HepG2 (cell line): Measurements from ENCODE around the gene ZNF3. TPM values are rescaled to one million over a fixed set of nuclear protein-coding genes. Genes with fewer than 3 reads are reported as not detected.
A peak's percentile ranks its signal among the peaks of the same experiment; 100 is the strongest.

Source experiments
- ADNP ChIP-seq: sonication (generic); formaldehyde crosslinking; IDR thresholded peaks from 2 replicates; pipeline ENCODE4 v1.4.0; 2020; ENCODE audit warnings: missing genetic modification reagents
- ESRRA ChIP-seq: sonication (generic); formaldehyde crosslinking; IDR thresholded peaks from 2 replicates; pipeline ENCODE4 v1.5.1; 2020; ENCODE audit warnings: mild to moderate bottlenecking, low read depth, missing genetic modification reagents
- NRL ChIP-seq: sonication (generic); formaldehyde crosslinking; IDR thresholded peaks from 2 replicates; pipeline ENCODE4 v1.5.0; 2020; ENCODE audit warnings: missing genetic modification reagents, mild to moderate bottlenecking, moderate library complexity, borderline replicate concordance
- REL ChIP-seq: sonication (generic); formaldehyde crosslinking; conservative IDR thresholded peaks from 2 replicates; pipeline ENCODE4 v1.8.0; 2022; ENCODE audit warnings: mild to moderate bottlenecking, missing genetic modification reagents, moderate library complexity
- SAFB2 ChIP-seq: sonication (generic); formaldehyde crosslinking; IDR thresholded peaks from 2 replicates; pipeline ENCODE4 v1.5.1; 2020; ENCODE audit warnings: missing genetic modification reagents, low read depth, mild to moderate bottlenecking, borderline replicate concordance
- SOX6 ChIP-seq, 2 experiments: fragments of 450-650 bp in 1 of 2; sonication (generic) in 1 of 2; formaldehyde crosslinking in 1 of 2; IDR thresholded peaks; 2 replicates each; pipeline versions ENCODE4 v1.4.0 to v1.6.1; 2017 to 2020; ENCODE audit warnings: antibody characterized with exemption in 1 of 2, mild to moderate bottlenecking in 1 of 2, missing genetic modification reagents in 1 of 2
- SPEN ChIP-seq: sonication (generic); formaldehyde crosslinking; IDR thresholded peaks from 2 replicates; pipeline ENCODE4 v1.5.1; 2020; ENCODE audit warnings: low read depth, mild to moderate bottlenecking, missing genetic modification reagents
- TEAD3 ChIP-seq: optimal IDR thresholded peaks from 2 replicates; pipeline ENCODE3; 2016; ENCODE audit warnings: borderline replicate concordance
- YY1 ChIP-seq: IDR thresholded peaks from 2 replicates; pipeline ENCODE4 v1.6.1; 2011; ENCODE audit warnings: low read length, low read depth, moderate library complexity, mild to moderate bottlenecking; ENCODE audit not compliant: insufficient read depth, insufficient replicate concordance
- ZEB1 ChIP-seq: IDR thresholded peaks from 2 replicates; pipeline ENCODE4 v1.6.1; 2012; ENCODE audit warnings: mild to moderate bottlenecking, low read depth, inconsistent platforms; ENCODE audit not compliant: insufficient replicate concordance
- ZNF20 ChIP-seq: sonication (generic); formaldehyde crosslinking; IDR thresholded peaks from 2 replicates; pipeline ENCODE4 v1.4.0; 2020; ENCODE audit warnings: mild to moderate bottlenecking, moderate library complexity, missing genetic modification reagents
- ZNF282 ChIP-seq: fragments of 450-650 bp; IDR thresholded peaks from 2 replicates; pipeline ENCODE4 v1.6.1; 2018; ENCODE audit not compliant: partially characterized antibody
- polyA plus RNA-seq, 8 experiments: library from polyadenylated mRNA; depleted of rRNA in 3 of 8; stranded (reverse) in 7 of 8; unstranded in 1 of 8; fragments of >200 nt; fragmentation: Illumina TruSeq in 4 of 8; extraction: Trizol in 4 of 8; gene quantifications; 2 replicates each; pipeline versions ENCODE4 v1.2.1 to v1.2.3, GENCODE V29; 2011 to 2016; ENCODE audit warnings: low read depth in 4 of 8, missing spikeins in 1 of 8, mixed read lengths in 1 of 8; ENCODE audit not compliant: insufficient read depth in 1 of 8
- total RNA-seq, 5 experiments: library from RNA; depleted of rRNA; stranded (reverse); fragments of >200 nt; fragmentation: Illumina TruSeq; extraction: Trizol; gene quantifications; 2 replicates each; pipeline ENCODE4 v1.2.3, GENCODE V29; 2016; ENCODE audit warnings: low read depth in 1 of 5
- TF ChIP-seq, protein P1 (sequence below): sonication (generic); formaldehyde crosslinking; IDR thresholded peaks from 2 replicates; pipeline ENCODE4 v1.9.0; 2022; ENCODE audit warnings: missing genetic modification reagents, mild to moderate bottlenecking, borderline replicate concordance
- TF ChIP-seq, protein P2 (sequence below): sonication (generic); formaldehyde crosslinking; IDR thresholded peaks from 2 replicates; pipeline ENCODE4 v1.9.0; 2021; ENCODE audit warnings: missing genetic modification reagents, borderline replicate concordance
- TF ChIP-seq, protein P3 (sequence below), 2 experiments: IDR thresholded peaks; 2 replicates each; pipeline ENCODE4 v1.6.1; 2011 to 2012; ENCODE audit warnings: low read length in 2 of 2, borderline replicate concordance in 1 of 2, low read depth in 1 of 2, mild to moderate bottlenecking in 1 of 2, moderate library complexity in 1 of 2
- TF ChIP-seq, protein P4 (sequence below): sonication (generic); formaldehyde crosslinking; IDR thresholded peaks from 2 replicates; pipeline ENCODE4 v1.4.0; 2020; ENCODE audit warnings: missing genetic modification reagents, borderline replicate concordance

The ZNF3 gene
- total and polyA plus RNA-seq, 2 of the 13 experiments (the other 11 are each of a cell fraction or from before 2014, with no cell fraction given): 33.7 to 56.9 TPM

DNA sequence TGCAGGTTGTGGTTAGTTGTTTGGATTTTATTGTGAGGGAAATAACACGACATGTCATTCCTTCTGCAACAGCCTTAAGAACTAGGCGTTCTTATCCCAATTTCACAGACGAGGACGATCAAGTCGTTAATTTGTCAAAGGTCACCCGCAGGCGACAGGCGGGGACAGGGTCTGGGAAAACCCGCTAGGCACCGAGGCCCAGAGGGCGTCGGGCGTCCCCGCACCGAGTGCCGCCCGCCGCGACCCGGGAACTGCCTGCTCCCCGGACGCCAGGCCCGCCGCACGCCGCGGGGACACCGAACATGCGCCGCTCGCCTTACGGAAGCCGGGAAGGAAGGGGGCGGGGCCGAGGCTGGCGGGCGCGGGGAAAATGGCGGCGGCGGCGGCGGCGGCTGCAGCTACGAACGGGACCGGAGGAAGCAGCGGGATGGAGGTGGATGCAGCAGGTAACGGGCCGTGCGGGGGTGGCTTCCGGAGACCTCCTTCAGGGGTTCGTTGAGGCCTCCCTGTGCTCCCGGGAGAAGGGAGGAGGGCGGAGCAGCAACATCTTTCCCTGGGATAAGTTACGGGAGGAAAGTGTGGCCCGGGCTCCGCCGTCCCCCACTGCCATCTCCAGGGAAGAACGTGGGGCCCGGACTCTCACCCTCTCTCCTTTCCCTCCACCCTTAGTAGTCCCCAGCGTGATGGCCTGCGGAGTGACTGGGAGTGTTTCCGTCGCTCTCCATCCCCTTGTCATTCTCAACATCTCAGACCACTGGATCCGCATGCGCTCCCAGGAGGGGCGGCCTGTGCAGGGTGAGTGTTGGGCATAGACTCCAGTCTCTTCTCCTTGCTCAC is 7.3 kb upstream of the ZNF3 start, which contains the start of gene COPS6 (continued):
- TF ChIP-seq ADNP (CRISPR knock-in tag) (no peak), REL (CRISPR knock-in tag) (peak; percentile 98), YY1 (peak; percentile 98), ESRRA (CRISPR knock-in tag) (peak; percentile 82), ZNF20 (no peak), SOX6 (IDR thresholded peaks at IDR 0.05) (no peak), SOX6 (CRISPR knock-in tag; IDR thresholded peaks at IDR 0.05) (no peak), SAFB2 (CRISPR knock-in tag) (peak; percentile 90), NRL (peak; percentile 98), ZEB1 (peak; percentile 38), ZNF282 (no peak), SPEN (CRISPR knock-in tag) (peak; percentile 97), TEAD3 (peak; percentile 65)
- TF ChIP-seq, protein P1, sequence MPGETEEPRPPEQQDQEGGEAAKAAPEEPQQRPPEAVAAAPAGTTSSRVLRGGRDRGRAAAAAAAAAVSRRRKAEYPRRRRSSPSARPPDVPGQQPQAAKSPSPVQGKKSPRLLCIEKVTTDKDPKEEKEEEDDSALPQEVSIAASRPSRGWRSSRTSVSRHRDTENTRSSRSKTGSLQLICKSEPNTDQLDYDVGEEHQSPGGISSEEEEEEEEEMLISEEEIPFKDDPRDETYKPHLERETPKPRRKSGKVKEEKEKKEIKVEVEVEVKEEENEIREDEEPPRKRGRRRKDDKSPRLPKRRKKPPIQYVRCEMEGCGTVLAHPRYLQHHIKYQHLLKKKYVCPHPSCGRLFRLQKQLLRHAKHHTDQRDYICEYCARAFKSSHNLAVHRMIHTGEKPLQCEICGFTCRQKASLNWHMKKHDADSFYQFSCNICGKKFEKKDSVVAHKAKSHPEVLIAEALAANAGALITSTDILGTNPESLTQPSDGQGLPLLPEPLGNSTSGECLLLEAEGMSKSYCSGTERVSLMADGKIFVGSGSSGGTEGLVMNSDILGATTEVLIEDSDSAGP (CRISPR knock-in tag): peak; percentile 97
- TF ChIP-seq, protein P2, sequence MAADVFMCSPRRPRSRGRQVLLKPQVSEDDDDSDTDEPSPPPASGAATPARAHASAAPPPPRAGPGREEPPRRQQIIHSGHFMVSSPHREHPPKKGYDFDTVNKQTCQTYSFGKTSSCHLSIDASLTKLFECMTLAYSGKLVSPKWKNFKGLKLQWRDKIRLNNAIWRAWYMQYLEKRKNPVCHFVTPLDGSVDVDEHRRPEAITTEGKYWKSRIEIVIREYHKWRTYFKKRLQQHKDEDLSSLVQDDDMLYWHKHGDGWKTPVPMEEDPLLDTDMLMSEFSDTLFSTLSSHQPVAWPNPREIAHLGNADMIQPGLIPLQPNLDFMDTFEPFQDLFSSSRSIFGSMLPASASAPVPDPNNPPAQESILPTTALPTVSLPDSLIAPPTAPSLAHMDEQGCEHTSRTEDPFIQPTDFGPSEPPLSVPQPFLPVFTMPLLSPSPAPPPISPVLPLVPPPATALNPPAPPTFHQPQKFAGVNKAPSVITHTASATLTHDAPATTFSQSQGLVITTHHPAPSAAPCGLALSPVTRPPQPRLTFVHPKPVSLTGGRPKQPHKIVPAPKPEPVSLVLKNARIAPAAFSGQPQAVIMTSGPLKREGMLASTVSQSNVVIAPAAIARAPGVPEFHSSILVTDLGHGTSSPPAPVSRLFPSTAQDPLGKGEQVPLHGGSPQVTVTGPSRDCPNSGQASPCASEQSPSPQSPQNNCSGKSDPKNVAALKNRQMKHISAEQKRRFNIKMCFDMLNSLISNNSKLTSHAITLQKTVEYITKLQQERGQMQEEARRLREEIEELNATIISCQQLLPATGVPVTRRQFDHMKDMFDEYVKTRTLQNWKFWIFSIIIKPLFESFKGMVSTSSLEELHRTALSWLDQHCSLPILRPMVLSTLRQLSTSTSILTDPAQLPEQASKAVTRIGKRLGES: peak; percentile 34; the same call in 1 of the 2 replicates
- TF ChIP-seq, protein P3, sequence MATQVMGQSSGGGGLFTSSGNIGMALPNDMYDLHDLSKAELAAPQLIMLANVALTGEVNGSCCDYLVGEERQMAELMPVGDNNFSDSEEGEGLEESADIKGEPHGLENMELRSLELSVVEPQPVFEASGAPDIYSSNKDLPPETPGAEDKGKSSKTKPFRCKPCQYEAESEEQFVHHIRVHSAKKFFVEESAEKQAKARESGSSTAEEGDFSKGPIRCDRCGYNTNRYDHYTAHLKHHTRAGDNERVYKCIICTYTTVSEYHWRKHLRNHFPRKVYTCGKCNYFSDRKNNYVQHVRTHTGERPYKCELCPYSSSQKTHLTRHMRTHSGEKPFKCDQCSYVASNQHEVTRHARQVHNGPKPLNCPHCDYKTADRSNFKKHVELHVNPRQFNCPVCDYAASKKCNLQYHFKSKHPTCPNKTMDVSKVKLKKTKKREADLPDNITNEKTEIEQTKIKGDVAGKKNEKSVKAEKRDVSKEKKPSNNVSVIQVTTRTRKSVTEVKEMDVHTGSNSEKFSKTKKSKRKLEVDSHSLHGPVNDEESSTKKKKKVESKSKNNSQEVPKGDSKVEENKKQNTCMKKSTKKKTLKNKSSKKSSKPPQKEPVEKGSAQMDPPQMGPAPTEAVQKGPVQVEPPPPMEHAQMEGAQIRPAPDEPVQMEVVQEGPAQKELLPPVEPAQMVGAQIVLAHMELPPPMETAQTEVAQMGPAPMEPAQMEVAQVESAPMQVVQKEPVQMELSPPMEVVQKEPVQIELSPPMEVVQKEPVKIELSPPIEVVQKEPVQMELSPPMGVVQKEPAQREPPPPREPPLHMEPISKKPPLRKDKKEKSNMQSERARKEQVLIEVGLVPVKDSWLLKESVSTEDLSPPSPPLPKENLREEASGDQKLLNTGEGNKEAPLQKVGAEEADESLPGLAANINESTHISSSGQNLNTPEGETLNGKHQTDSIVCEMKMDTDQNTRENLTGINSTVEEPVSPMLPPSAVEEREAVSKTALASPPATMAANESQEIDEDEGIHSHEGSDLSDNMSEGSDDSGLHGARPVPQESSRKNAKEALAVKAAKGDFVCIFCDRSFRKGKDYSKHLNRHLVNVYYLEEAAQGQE (IDR thresholded peaks at IDR 0.05; ENCODE audit: borderline replicate concordance in 1 of 2, low read depth in 1 of 2, low read length in 2 of 2): no peak; a peak in 1 of 4 replicates
- TF ChIP-seq, protein P4, sequence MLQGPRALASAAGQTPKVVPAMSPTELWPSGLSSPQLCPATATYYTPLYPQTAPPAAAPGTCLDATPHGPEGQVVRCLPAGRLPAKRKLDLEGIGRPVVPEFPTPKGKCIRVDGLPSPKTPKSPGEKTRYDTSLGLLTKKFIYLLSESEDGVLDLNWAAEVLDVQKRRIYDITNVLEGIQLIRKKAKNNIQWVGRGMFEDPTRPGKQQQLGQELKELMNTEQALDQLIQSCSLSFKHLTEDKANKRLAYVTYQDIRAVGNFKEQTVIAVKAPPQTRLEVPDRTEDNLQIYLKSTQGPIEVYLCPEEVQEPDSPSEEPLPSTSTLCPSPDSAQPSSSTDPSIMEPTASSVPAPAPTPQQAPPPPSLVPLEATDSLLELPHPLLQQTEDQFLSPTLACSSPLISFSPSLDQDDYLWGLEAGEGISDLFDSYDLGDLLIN: 0 out of 2 replicates have a peak, but pooled peaks have one; percentile 66
